ENCODE data around the gene HYOU1. TPM values are rescaled to one million over a fixed set of nuclear protein-coding genes. Genes with fewer than 3 reads are reported as not detected.
A peak's percentile ranks its signal among the peaks of the same experiment; 100 is the strongest.

Gene HYOU1
- polyA plus RNA-seq, 1 donor = 83.1 TPM

GRCh38 chr11:119094816-119095065, 37.7 kb upstream of the HYOU1 start:
- H3K4me1 ChIP-seq (ENCODE audit: control insufficient read depth, insufficient read depth, low read length) = peaks cover 14% of the 10 kb centered on the region
- peak; percentile 80 to 87 for DNase-seq
- H3K27ac ChIP-seq (ENCODE audit: low read length) = peak overlapping the region; percentile 87
- WGBS (ENCODE audit: insufficient coverage, low lambda C conversion rate) = no CpG with 5 or more reads among the region's 19 CpGs
- no peaks in the 10 kb centered on the region for H3K27me3 ChIP-seq (ENCODE audit: control insufficient read depth, insufficient read depth, low read length)
- peak overlapping the region; percentile 78 for H3K4me3 ChIP-seq (ENCODE audit: low read length)
- H3K9me3 ChIP-seq (ENCODE audit: control insufficient read depth, low read depth, low read length) = peaks cover 7% of the 10 kb centered on the region
- peaks cover 46% of the 10 kb centered on the region for H3K36me3 ChIP-seq (ENCODE audit: control insufficient read depth, insufficient read depth, low read length)

DNA sequence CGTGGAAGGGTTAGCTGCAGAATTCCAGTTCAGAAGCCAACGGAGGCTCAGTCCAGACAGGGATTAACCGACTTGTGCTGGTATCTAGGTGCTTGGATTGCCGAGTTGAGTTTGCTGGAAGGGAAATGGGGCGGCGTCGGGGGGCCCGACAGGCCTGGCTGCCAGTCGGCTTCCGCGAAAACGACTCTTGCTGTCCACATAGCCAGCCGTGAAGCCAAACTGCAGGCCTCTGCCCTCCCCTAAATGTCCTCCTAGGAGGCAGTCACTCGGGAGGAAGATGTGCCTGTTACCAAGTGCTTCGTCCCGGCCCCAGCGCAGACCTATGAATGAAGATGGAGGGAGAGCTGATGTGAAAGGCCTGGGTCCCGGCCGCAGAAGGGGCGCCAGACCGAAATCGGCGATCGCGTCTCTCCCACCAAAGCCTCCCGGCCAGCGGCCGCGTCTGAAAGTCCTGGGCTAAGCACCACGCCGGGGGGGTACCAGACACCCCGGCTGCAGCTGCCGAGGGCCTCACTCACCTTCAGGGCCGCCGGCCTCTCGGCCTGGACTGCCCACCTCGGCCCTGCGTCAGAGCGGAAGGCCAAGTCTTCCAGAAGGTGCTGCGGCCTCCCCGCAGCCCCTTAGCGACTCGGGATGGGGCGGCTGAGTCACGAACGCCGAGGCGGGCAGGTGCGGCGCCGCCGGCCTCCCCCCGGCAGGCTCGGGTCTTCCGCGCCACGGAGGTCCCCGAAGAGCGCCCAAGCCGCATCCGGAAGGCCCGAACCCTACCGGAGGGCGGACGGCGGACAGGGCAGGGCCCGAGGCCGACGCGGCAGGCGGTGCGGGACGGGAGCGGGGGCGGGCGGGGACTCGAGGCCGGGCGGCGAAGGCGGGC, 37.2 kb upstream of the HYOU1 start:
- WGBS (ENCODE audit: insufficient coverage, low lambda C conversion rate) = no CpG with 5 or more reads among the region's 81 CpGs
- DNase-seq = peak in 1 of 2 donors; percentile 64
- peak overlapping the region; percentile 78 for H3K4me3 ChIP-seq (ENCODE audit: low read length)
- no peaks in the 10 kb centered on the region for H3K27me3 ChIP-seq (ENCODE audit: control insufficient read depth, insufficient read depth, low read length)
- H3K4me1 ChIP-seq (ENCODE audit: control insufficient read depth, insufficient read depth, low read length) = peaks cover 14% of the 10 kb centered on the region
- H3K27ac ChIP-seq (ENCODE audit: low read length) = peak overlapping the region; percentile 87
- peaks cover 46% of the 10 kb centered on the region for H3K36me3 ChIP-seq (ENCODE audit: control insufficient read depth, insufficient read depth, low read length)
- peaks cover 7% of the 10 kb centered on the region for H3K9me3 ChIP-seq (ENCODE audit: control insufficient read depth, low read depth, low read length)

DNA sequence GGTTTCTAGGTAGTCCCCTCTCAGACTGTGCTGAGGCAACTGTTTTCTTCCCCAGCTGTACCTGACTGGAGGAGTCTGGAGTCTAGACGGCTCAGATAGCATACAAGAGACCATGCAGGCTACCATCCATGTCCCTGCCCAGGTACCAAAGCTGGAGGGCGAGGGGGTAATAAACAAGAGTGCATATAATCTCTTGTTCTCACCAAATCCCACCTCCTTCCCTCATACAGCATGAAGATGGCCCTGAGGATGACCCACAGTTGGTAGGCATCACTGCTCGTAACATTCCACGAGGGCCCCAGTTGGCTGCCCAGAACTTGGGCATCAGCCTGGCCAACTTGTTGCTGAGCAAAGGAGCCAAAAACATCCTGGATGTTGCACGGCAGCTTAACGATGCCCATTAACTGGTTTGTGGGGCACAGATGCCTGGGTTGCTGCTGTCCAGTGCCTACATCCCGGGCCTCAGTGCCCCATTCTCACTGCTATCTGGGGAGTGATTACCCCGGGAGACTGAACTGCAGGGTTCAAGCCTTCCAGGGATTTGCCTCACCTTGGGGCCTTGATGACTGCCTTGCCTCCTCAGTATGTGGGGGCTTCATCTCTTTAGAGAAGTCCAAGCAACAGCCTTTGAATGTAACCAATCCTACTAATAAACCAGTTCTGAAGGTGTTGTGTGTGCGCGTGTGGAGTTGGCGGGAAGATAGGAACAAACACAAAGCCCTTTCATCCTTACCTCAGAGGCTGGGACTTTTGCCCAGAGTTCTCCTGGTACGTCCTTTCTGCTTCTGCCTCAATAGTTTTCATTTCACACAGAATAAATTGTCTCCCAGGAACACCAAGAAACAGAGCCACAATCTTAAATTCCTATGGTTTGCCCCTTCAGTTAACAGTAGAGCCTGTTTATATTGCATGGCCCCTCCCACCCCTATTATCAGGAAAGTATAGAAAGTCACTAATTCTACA, 36.2 kb upstream of the HYOU1 start:
- Histone ChIP-seq H3K27ac (ENCODE audit: low read length) (peak overlapping the region; percentile 87), H3K27me3 (ENCODE audit: control insufficient read depth, insufficient read depth, low read length) (no peaks in the 10 kb centered on the region), H3K4me3 (ENCODE audit: low read length) (peak overlapping the region; percentile 78), H3K36me3 (ENCODE audit: control insufficient read depth, insufficient read depth, low read length) (peaks cover 42% of the 10 kb centered on the region), H3K9me3 (ENCODE audit: control insufficient read depth, low read depth, low read length) (peaks cover 7% of the 10 kb centered on the region), H3K4me1 (ENCODE audit: control insufficient read depth, insufficient read depth, low read length) (peaks cover 14% of the 10 kb centered on the region)
- WGBS (ENCODE audit: insufficient coverage, low lambda C conversion rate) = no CpG with 5 or more reads among the region's 12 CpGs
- no peak for DNase-seq

GRCh38 chr11:119091966-119092879, 35.2 kb upstream of the HYOU1 start:
- WGBS (ENCODE audit: insufficient coverage, low lambda C conversion rate) = no CpG with 5 or more reads among the region's 13 CpGs
- peaks cover 7% of the 10 kb centered on the region for H3K9me3 ChIP-seq (ENCODE audit: control insufficient read depth, low read depth, low read length)
- DNase-seq = no peak
- H3K4me3 ChIP-seq (ENCODE audit: low read length) = peak overlapping the region; percentile 78
- peaks cover 32% of the 10 kb centered on the region for H3K36me3 ChIP-seq (ENCODE audit: control insufficient read depth, insufficient read depth, low read length)
- H3K4me1 ChIP-seq (ENCODE audit: control insufficient read depth, insufficient read depth, low read length) = peaks cover 14% of the 10 kb centered on the region
- H3K27ac ChIP-seq (ENCODE audit: low read length) = no peak overlapping the region
- no peaks in the 10 kb centered on the region for H3K27me3 ChIP-seq (ENCODE audit: control insufficient read depth, insufficient read depth, low read length)

GRCh38 chr11:119091178-119091577, 34.2 kb upstream of the HYOU1 start:
- Histone ChIP-seq H3K4me1 (ENCODE audit: control insufficient read depth, insufficient read depth, low read length) (peaks cover 14% of the 10 kb centered on the region), H3K9me3 (ENCODE audit: control insufficient read depth, low read depth, low read length) (peaks cover 7% of the 10 kb centered on the region), H3K27ac (ENCODE audit: low read length) (no peak overlapping the region), H3K36me3 (ENCODE audit: control insufficient read depth, insufficient read depth, low read length) (peaks cover 24% of the 10 kb centered on the region), H3K4me3 (ENCODE audit: low read length) (no peak overlapping the region), H3K27me3 (ENCODE audit: control insufficient read depth, insufficient read depth, low read length) (no peaks in the 10 kb centered on the region)
- WGBS (ENCODE audit: insufficient coverage, low lambda C conversion rate) = no CpG with 5 or more reads among the region's 9 CpGs
- no peak for DNase-seq

DNA sequence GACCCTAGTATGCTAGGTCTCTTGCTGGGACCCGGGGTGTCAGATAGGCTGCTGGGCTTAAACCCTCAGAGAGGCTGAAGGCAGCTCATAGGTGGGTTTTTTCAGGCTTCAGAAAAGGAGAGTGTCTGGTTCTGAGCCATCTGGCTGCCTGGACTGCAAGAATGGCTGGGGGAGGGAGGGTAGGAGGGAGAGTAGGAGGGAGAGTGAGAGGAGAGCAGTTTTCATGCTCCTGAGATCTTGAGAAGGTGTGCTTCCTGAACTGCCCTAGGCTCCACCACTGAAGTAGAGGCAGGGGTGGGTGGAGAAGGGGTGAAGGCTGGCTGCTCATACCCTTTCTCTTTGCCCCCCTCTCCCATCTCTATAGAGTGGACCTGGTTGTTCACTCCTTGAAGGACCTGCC, 32.3 kb upstream of the HYOU1 start:
- Histone ChIP-seq H3K27ac (ENCODE audit: low read length) (no peak overlapping the region), H3K4me1 (ENCODE audit: control insufficient read depth, insufficient read depth, low read length) (peaks cover 20% of the 10 kb centered on the region), H3K36me3 (ENCODE audit: control insufficient read depth, insufficient read depth, low read length) (peaks cover 24% of the 10 kb centered on the region), H3K27me3 (ENCODE audit: control insufficient read depth, insufficient read depth, low read length) (no peaks in the 10 kb centered on the region), H3K9me3 (ENCODE audit: control insufficient read depth, low read depth, low read length) (peaks cover 2% of the 10 kb centered on the region), H3K4me3 (ENCODE audit: low read length) (no peak overlapping the region)
- no CpG with 5 or more reads among the region's 1 CpG for WGBS (ENCODE audit: insufficient coverage, low lambda C conversion rate)
- no peak for DNase-seq

DNA sequence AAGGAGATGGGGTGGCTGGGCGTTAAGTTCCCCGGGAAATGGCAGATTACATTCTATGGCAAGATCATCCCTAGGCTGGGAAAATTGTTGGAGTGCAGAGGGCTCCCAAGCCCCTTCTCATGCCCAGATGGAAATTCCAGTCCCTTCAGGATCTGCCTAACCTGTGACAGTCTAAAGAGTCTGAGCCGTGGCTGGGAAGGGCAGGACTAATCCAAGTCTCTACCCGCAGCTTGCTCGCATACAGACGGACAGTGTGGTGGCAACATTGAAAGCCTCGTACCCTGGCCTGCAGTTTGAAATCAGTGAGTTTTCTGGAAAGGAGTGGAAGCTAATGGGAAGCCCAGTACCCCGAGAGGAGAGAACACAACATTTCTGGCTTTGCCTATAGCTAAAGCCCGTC, 31.4 kb upstream of the HYOU1 start:
- H3K27ac ChIP-seq (ENCODE audit: low read length) = no peak overlapping the region
- H3K4me1 ChIP-seq (ENCODE audit: control insufficient read depth, insufficient read depth, low read length) = peaks cover 21% of the 10 kb centered on the region
- H3K27me3 ChIP-seq (ENCODE audit: control insufficient read depth, insufficient read depth, low read length) = no peaks in the 10 kb centered on the region
- H3K4me3 ChIP-seq (ENCODE audit: low read length) = no peak overlapping the region
- no peak for DNase-seq
- WGBS (ENCODE audit: insufficient coverage, low lambda C conversion rate) = 100% methylated on average over 1 of the region's 9 CpGs
- H3K36me3 ChIP-seq (ENCODE audit: control insufficient read depth, insufficient read depth, low read length) = peaks cover 24% of the 10 kb centered on the region
- no peaks in the 10 kb centered on the region for H3K9me3 ChIP-seq (ENCODE audit: control insufficient read depth, low read depth, low read length)

- WGBS (ENCODE audit: insufficient coverage, low lambda C conversion rate) = no CpG with 5 or more reads among the region's 2 CpGs
- Histone ChIP-seq H3K36me3 (ENCODE audit: control insufficient read depth, insufficient read depth, low read length) (peaks cover 19% of the 10 kb centered on the region), H3K27ac (ENCODE audit: low read length) (no peak overlapping the region), H3K27me3 (ENCODE audit: control insufficient read depth, insufficient read depth, low read length) (no peaks in the 10 kb centered on the region), H3K9me3 (ENCODE audit: control insufficient read depth, low read depth, low read length) (no peaks in the 10 kb centered on the region), H3K4me1 (ENCODE audit: control insufficient read depth, insufficient read depth, low read length) (peaks cover 15% of the 10 kb centered on the region), H3K4me3 (ENCODE audit: low read length) (no peak overlapping the region)
- no peak for DNase-seq
Measured at GRCh38 chr11:119087747-119088241, 30.8 kb upstream of the HYOU1 start.

DNA sequence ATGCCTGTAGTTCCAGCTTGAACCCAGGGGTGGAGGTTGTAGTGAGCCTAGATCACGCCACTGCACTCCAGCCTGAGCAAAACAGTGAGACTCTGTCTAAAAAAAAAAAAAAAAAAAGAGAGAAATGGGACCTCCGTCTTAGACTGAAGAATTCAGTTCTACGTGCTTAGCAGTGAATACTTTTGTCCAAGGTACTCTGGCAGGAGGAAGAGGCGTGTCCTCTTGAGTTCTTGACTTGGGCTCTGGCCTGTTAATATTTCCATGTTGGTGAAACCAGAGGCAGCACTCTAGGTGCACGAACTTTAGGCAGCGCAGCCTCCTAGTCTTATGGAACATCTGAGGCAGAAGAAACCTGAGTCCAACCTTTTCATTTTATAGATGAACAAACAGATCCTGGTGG, 30.1 kb upstream of the HYOU1 start:
- H3K4me3 ChIP-seq (ENCODE audit: low read length) = no peak overlapping the region
- WGBS (ENCODE audit: insufficient coverage, low lambda C conversion rate) = no CpG with 5 or more reads among the region's 6 CpGs
- no peak overlapping the region for H3K27ac ChIP-seq (ENCODE audit: low read length)
- no peak for DNase-seq
- H3K36me3 ChIP-seq (ENCODE audit: control insufficient read depth, insufficient read depth, low read length) = peaks cover 16% of the 10 kb centered on the region
- no peaks in the 10 kb centered on the region for H3K27me3 ChIP-seq (ENCODE audit: control insufficient read depth, insufficient read depth, low read length)
- peaks cover 9% of the 10 kb centered on the region for H3K4me1 ChIP-seq (ENCODE audit: control insufficient read depth, insufficient read depth, low read length)
- no peaks in the 10 kb centered on the region for H3K9me3 ChIP-seq (ENCODE audit: control insufficient read depth, low read depth, low read length)
